Suprapubic skin (tissue), 4 donors: ENCODE data around the gene PABPC3.

Experiments used
- EP300 ChIP-seq: sonication (generic); formaldehyde crosslinking; IDR thresholded peaks from one replicate; pipeline ENCODE4 v1.6.1; 2017; ENCODE audit warnings: antibody characterized with exemption
- POLR2A ChIP-seq, 2 donors: fragments of 450-650 bp; IDR thresholded peaks; one replicate each; pipeline ENCODE4 v1.6.1; 2017; ENCODE audit warnings: antibody characterized with exemption in 2 of 2, mild to moderate bottlenecking in 2 of 2, moderate library complexity in 2 of 2
- POLR2AphosphoS5 ChIP-seq, 3 donors: sonication (generic); formaldehyde crosslinking; IDR thresholded peaks; one replicate each; pipeline ENCODE4 v1.6.1; 2017; ENCODE audit warnings: antibody characterized with exemption in 3 of 3
- TF ChIP-seq, protein P1 (sequence below), 2 donors: fragments of 200-600 bp in 1 of 2; fragments of 450-650 bp in 1 of 2; sonication (generic) in 1 of 2; IDR thresholded peaks; one replicate each; pipeline ENCODE4 v1.5.1; 2016 to 2019; ENCODE audit warnings: antibody characterized with exemption in 2 of 2, mild to moderate bottlenecking in 1 of 2, moderate library complexity in 1 of 2

DNA sequence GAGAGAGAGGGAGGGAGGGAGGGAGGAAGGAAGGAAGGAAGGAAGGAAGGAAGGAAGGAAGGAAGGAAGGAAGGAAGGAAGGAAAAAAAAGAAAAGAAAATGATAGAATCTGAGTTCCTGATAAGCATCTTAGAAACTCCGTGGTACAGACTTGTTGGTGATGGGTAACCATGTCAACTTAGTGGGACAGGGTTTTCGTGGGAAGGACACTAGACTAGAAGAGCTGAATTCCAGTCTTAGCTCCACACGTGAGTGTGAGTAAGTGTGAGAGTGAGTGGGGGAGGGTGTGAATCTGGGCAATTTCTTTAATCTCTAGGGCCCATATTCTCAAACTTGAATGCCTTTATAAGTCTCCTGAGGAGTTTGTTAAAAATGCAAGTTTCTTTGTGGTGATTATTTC is 35.0 kb downstream of the PABPC3 start:
- TF ChIP-seq, protein P1, sequence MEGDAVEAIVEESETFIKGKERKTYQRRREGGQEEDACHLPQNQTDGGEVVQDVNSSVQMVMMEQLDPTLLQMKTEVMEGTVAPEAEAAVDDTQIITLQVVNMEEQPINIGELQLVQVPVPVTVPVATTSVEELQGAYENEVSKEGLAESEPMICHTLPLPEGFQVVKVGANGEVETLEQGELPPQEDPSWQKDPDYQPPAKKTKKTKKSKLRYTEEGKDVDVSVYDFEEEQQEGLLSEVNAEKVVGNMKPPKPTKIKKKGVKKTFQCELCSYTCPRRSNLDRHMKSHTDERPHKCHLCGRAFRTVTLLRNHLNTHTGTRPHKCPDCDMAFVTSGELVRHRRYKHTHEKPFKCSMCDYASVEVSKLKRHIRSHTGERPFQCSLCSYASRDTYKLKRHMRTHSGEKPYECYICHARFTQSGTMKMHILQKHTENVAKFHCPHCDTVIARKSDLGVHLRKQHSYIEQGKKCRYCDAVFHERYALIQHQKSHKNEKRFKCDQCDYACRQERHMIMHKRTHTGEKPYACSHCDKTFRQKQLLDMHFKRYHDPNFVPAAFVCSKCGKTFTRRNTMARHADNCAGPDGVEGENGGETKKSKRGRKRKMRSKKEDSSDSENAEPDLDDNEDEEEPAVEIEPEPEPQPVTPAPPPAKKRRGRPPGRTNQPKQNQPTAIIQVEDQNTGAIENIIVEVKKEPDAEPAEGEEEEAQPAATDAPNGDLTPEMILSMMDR (IDR thresholded peaks at IDR 0.05) = no peak
- TF ChIP-seq EP300 = no peak
- no peak for TF ChIP-seq POLR2A (IDR thresholded peaks at IDR 0.05)
- TF ChIP-seq POLR2AphosphoS5 (IDR thresholded peaks at IDR 0.05) = no peak
